Measurements from ENCODE around the gene RWDD3. TPM values are rescaled to one million over a fixed set of nuclear protein-coding genes. Genes with fewer than 3 reads are reported as not detected.

Gene RWDD3
- total and polyA plus RNA-seq, 2 donors (not counting 3 experiments of a cell fraction or from before 2014, with no cell fraction given) = 9.3 to 12.1 TPM

DNA sequence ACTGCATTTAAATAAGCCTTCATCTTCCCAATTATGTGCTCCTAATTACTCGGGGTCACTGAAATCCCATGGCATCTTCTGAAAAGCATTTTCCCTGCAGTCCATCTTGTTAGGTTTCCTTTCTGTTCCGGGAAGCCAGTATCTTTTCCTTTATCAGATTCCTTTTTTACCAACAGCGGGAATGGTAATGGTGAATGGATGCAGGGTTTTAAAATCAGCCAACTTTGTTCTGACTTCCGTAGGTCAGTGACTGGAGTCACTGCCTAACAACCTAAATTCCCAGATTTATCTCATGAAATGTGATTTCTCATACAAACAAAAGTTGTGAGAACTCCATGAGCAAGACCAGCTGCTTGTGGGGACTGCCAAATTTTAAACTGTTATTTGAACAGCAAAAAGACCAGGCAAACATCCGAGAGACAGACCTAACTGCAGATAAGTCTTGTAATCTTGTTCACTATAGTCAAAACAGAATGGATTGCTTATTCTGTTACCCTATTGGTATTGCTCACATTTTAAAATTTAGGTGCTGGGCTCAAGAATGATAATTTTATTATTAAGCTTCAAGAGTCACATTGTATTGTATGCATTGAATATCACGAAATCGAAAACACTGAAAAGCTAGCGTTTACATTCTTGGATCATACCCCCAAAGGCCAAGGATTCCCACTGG lies 1.2 kb upstream of the RWDD3 start:
- TF ChIP-seq EZH2 (IDR thresholded peaks at IDR 0.05; ENCODE audit: borderline replicate concordance, low read depth, low read length, severe bottlenecking) = no peak
- TF ChIP-seq POLR2AphosphoS5 (IDR thresholded peaks at IDR 0.05; ENCODE audit: insufficient read depth, low read depth, low read length) = no peak
- TF ChIP-seq, protein P1, sequence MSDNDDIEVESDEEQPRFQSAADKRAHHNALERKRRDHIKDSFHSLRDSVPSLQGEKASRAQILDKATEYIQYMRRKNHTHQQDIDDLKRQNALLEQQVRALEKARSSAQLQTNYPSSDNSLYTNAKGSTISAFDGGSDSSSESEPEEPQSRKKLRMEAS (IDR thresholded peaks at IDR 0.05; ENCODE audit: insufficient read depth, insufficient read length) = no peak
- TF ChIP-seq FOS (IDR thresholded peaks at IDR 0.05; ENCODE audit: borderline replicate concordance, insufficient read depth, low read length) = no peak
- no peak for TF ChIP-seq GATA2 (IDR thresholded peaks at IDR 0.05; ENCODE audit: insufficient read depth, insufficient read length, low read depth, low read length)
- no peak for TF ChIP-seq MYC (IDR thresholded peaks at IDR 0.05; ENCODE audit: low read depth, low read length)
- TF ChIP-seq, protein P2, sequence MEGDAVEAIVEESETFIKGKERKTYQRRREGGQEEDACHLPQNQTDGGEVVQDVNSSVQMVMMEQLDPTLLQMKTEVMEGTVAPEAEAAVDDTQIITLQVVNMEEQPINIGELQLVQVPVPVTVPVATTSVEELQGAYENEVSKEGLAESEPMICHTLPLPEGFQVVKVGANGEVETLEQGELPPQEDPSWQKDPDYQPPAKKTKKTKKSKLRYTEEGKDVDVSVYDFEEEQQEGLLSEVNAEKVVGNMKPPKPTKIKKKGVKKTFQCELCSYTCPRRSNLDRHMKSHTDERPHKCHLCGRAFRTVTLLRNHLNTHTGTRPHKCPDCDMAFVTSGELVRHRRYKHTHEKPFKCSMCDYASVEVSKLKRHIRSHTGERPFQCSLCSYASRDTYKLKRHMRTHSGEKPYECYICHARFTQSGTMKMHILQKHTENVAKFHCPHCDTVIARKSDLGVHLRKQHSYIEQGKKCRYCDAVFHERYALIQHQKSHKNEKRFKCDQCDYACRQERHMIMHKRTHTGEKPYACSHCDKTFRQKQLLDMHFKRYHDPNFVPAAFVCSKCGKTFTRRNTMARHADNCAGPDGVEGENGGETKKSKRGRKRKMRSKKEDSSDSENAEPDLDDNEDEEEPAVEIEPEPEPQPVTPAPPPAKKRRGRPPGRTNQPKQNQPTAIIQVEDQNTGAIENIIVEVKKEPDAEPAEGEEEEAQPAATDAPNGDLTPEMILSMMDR (IDR thresholded peaks at IDR 0.05; ENCODE audit: extremely low read depth in 1 of 2, insufficient read depth in 1 of 2, low read depth in 1 of 2, low read length in 2 of 2) = no peak
- TF ChIP-seq JUN (IDR thresholded peaks at IDR 0.05; ENCODE audit: borderline replicate concordance, insufficient read depth, insufficient read length, low read depth) = no peak
- no peak for TF ChIP-seq POLR2A (IDR thresholded peaks at IDR 0.05; ENCODE audit: low read depth, low read length)
- peak overlapping the region in 2 of 3 experiments; percentile 55 to 65 for H3K4me3 ChIP-seq (replicated peaks in 1 of 3; ENCODE audit: insufficient read depth in 1 of 3, low read depth in 1 of 3, low read length in 3 of 3)
- peaks cover 7 to 10% of the 10 kb centered on the region in 2 experiments for H3K27me3 ChIP-seq (ENCODE audit: control insufficient read depth in 2 of 2, insufficient read depth in 2 of 2, low read length in 2 of 2)
- no peaks in the 10 kb centered on the region for H3K9me1 ChIP-seq (replicated peaks; ENCODE audit: control insufficient read depth, extremely low read depth, insufficient read depth, low read length)
- H4K20me1 ChIP-seq (replicated peaks; ENCODE audit: control insufficient read depth, extremely low read depth, insufficient read depth, low read length) = no peaks in the 10 kb centered on the region
- no TSS peak for BruUV-seq (replicated peaks)
- H3K9me3 ChIP-seq (replicated peaks; ENCODE audit: control insufficient read depth, insufficient read depth, low read length) = no peaks in the 10 kb centered on the region
- POLR2A ChIA-PET = no interaction called here
- peaks cover 0 to 2% of the 10 kb centered on the region in 2 experiments for H3K36me3 ChIP-seq (ENCODE audit: control insufficient read depth in 2 of 2, extremely low read depth in 1 of 2, insufficient read depth in 2 of 2, low read length in 2 of 2)
- CTCF ChIA-PET = interaction anchor here (1.2 to 1.9 kb wide), 9 partner anchors 9 to 751 kb away, joined by 4 to 51 read pairs (median 13); partner anchors contain the start of gene TLCD4
- peak overlapping the region; percentile 83 for H3K4me2 ChIP-seq (ENCODE audit: insufficient read depth, low read length)
- FAIRE-seq (no peak), DNase-seq (ENCODE audit: low read depth, low spot score) (no peak)
- H3K9ac ChIP-seq (replicated peaks; ENCODE audit: extremely low read depth, insufficient read depth, low read length) = no peak overlapping the region
- H3K27ac ChIP-seq (ENCODE audit: insufficient read depth, low read depth, low read length) = no peak overlapping the region
- dilution Hi-C loops (cut with MboI; ENCODE audit: extremely low pct_ligation_motif_present, low sequenced_read_pairs) (no loop called here), intact Hi-C loops (cut with micrococcal nuclease) (loop anchor here (1.0 to 10.0 kb wide), 2 partner anchors 118 to 148 kb away; partner anchors contain the start of gene TLCD4)
- H3K4me1 ChIP-seq (ENCODE audit: control insufficient read depth, extremely low read depth, insufficient read depth, low read length) = peaks cover 8% of the 10 kb centered on the region
- peaks cover 8% of the 10 kb centered on the region for H3K79me2 ChIP-seq (ENCODE audit: control insufficient read depth, insufficient read depth, low read length)
- peak overlapping the region; percentile 99 for H2AFZ ChIP-seq (ENCODE audit: low read depth, low read length)
